ENCODE data around the gene PPCDC.

PPCDC gene, protein sequence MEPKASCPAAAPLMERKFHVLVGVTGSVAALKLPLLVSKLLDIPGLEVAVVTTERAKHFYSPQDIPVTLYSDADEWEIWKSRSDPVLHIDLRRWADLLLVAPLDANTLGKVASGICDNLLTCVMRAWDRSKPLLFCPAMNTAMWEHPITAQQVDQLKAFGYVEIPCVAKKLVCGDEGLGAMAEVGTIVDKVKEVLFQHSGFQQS

DNA sequence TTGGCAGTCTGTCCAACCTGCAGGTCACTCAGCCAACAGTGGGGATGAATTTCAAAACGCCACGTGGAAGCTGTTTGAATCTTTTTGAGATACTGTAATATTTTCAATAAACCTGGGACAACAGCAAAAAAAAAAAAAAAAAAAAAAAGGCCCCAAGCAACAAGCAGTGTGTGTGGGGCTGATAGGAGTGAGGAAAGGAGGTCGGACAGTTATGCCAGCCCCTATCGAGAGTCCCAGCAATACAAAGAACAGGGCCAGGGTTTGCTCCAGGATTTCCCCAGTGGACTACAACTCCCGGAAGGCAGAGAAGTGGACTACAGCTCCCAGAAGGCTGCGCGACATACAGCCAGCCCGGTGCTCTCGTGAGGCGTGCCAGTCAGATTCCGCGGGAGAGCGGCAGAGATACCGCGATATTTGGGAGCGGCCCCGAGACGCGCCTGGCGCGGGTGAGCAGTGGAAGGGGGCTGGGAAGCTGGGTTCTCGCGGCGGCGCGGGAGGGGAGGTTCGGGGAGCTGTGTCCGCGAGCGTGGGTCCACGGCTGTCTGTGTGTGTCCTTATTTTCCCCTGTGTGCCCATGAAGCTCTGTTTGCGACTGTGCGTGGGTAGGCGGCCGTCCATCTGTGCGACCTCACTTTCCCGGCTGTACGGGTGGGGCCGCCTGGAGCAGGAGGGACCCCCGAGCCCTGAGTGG is at the start of gene PPCDC:
Gene PPCDC (plus strand): TSS at position 410 of the 691 bp plus-strand sequence. CDS start 4,729 bp downstream, outside the sequence.
- FAIRE-seq: peak; percentile 95

DNA sequence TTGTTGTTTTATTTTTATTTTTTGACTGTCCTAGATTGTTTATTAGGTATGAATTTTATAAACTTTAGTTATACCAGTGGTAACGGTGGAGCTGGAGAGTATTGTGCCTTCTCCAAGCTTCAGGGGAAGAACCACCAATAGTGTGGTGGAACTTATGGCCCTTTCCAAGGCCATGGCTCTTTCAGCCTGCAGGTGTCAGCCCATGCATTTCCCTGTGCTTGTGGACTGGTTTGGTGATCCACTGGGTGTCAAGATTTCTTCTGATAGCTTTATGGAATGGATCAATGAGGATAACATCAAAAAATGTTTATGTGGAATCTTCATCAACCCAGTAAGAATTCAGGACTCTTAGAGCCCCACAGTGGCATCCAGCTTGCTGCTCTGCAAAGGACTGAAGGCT is 47.2 kb upstream of the PPCDC start:
- FAIRE-seq: no peak

DNA sequence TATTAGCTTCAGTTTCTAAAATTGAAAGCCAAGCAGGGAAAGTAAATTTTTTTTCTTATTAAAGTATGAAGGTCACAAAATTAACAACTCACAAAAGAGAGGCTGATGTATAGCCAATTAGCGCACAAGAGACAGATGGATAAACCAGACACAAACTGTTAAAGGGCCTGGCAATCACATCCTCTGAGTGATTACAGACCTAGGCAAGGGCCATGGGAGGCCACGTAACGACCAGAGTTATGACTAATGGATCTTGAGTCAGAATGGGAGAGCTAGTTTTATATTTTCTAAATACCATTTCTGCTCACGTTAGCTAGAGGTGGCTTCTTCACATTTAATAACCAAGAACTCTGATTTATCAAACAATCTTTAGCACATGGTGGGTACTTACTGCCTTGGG is 45.8 kb upstream of the PPCDC start:
- no peak for FAIRE-seq

DNA sequence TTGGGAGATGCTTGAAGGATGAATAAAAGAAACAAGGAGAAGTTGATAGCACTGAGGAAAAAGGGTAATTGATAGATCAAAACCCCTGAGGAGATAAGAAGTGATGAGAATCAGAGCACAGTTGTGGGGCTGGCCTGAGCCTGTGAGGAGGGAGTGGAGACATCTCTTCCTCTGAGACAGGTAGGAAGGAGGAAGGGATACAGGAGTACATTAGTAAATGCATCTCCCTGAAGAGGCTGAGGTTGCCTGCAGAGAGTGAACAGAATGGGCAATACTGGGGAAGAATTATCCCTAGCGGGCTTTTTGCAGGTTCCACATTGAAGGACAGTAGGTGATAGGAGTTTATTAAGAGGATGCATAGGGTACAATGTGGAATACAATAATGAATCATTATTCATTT is 45.3 kb upstream of the PPCDC start:
- FAIRE-seq: no peak

DNA sequence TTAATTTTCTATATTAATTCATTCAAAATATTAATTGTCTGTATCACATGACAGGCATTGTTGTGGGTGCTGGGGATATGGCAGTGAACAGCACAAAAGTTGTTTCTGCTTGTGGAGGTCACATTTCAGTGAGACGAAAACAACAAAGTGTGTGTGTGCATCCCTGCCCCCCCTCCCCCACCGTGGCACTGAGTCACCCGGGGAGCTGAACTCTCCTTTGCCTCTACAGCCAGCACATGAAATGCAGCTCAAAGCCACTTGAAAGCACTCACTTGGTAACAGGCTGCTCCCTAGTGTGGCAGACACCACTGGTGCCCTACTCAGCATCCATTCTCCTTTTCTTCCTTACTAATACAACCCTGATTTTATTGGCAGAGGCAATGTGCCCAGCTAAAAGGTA is 44.9 kb upstream of the PPCDC start:
- FAIRE-seq: no peak

DNA sequence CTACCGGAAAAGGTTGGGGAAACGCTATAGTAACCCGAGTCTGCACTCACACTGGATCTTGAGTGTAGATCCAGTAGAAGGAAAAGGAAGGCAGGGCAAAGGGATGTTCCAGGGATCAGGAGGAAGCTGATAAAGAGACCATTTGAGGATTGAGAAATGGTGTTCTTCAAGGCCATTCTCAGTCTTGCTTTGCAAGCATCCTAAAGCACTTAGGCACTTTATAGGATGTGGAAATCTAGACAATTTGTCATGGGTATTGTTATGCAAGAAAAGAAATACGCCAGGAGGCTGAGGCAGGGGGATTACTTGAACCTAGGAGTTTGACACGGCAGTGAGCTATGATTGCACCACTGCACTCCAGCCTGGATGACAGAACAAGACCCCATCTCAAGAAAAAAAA is 41.2 kb upstream of the PPCDC start:
- no peak for FAIRE-seq

DNA sequence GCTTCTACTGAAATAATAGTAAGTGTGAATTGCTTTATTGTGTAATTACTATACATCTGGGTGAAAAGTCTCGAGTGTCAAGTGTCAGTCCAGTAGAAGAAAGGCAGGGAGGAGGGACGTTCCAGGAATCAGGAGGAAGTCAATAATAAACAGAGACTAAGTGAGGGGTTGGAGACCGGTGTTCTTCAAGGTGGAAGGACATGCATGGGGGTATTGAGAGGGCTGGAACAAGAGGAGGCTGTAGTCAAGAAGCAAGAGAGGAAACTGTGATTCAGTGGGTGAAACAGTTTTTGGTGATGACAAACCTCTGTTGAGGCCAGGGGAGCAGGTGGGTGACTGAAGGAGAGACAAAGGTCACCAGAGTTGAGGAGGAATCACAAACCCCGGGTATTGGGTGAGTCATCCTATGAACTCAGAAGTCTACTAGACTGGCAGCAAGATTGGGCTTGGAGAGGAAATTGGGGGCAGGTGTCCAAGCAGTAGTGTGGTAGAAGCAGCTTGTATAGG is 39.6 kb upstream of the PPCDC start:
- FAIRE-seq: no peak

DNA sequence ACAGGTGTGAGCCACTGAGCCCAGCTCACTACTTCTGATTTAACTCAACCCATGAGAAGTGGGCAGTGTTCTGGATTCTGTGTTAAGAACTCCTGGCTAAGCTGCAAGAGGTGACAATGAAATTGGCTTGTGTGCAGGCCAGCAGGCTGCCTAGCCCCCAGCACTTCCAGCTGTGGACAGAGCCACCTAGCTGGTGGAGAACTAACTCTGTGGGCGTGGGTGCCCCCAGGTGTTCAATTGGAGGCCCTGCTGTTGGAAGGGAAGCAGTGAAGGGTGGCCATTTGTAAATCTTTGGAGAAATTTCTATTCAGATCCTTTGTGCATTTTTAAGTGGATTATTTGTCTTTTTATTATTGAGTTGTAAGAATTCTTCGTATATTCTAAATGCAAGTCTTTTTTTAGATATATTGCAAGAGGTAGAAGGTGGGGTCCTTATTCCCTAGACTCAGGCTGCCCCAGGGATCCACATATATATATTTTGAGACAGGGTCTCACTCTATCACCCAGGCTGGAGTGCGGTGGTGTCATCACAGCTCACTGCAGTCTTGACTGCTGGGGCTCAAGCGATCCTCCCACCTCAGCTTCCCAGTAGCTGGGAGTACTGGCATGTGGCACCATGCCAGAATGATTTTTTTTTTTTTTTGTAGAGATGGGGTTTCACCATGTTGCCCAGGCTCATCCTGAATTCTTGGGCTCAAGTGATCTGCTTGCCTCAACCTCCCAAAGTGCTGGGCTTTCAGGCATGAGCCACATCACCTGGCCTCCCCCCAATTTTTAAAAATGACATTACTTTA is 35.2 kb upstream of the PPCDC start:
- peak; percentile 63 for FAIRE-seq

DNA sequence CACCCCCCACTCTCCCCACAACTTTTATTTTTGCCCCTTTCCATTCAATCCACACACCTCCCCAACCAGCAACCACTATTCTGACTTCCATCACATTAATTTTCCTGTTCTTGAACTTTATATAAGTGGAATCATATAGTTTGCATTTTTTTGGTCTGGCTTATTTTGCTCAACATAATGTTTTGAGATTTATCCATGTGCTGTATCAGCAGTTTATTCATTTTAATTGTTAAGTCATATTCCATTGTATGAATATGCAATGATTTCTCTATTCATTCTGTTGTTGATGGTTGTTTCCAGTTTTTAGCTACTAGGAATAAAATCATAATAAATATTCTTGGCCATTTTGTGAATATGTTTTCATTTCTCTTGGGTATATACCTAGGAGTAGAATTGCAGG is 33.9 kb upstream of the PPCDC start:
- no peak for FAIRE-seq

DNA sequence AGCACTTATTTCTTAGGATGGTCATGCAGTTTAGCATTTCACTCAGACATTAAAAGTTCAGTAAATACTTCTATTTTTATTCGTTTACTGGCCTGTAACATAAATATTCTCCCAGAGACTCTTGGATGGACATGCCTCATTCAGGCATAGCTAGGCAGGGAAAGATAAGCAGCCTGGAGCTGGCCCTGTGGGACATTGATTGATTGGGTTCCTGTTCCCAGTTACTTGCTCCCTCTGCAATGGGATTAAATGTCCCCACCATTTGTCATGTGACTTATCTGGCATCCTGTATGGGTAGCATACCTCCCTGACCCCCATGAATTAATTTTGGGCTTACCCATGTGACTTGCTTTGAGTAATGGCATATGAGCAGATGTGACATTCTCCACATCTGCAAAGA is 30.8 kb upstream of the PPCDC start:
- FAIRE-seq: no peak

DNA sequence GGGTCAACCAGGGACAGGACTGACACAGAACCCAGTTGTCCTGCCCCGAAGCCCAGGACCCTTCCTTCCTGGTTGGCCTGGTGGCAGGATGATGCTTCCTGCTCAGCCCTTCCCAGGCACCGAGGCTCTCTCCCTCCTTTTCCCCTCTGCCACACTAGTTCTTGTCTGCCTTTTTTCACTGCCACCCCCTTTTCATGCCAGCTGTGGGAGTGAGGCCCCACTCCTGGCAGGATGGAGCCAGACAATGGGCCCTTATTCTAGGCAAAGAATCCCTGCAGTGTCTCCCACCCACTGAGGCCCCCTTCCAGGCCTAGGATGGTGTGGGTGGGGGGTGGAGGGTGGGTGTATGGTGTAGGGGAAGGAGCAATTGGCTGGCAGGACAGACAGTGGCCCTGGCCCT is 29.2 kb upstream of the PPCDC start:
- FAIRE-seq: no peak

DNA sequence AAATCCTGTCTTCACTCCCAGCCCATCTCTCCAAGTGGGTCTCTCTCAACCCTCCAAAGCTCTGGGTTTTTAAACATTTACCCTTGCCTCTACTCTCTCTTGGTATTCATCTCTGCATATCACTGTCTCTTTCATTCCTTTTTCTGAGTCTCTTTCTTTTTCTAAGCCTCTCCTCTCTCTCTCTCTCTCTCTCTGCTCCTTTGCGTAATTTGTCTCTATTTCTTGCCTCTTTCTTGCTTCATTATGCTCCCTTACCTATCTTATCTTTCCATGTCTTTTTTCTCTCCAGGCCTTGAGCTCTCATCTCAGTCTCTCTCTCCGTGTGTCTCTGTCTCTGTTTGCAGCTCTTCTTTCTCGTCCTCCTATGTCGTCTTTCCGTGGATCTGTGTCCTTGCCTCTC is 28.7 kb upstream of the PPCDC start:
- FAIRE-seq: no peak

DNA sequence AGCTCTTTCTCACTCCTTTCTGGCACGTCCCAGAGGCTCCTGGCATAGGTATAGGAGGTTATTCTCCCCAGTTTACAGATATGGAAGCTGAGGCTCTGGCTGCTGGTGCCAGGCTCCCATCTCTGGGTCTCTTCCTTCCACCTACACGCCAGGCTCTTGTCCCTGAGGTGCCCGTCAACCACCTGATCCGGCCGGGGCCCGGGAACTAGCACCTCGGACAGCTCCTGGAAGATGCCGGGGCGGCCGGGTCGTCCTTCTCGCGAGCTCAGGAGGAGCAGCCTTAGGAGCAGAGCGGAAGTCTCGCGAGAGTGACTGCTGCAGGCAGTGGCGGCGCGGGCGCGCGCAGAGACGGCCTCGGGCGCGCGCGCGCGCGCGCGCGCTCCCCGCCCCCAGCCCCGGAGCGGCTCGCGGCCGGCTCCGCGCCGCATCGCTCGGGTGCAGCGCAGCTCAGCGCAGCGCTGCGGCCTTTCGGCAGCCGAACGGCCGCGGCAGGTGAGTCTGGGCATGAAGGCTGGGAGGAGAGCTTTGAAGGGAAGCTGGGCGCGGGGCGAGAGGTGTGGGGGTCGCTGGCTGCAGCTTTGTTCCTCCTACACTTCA is 28.1 kb upstream of the PPCDC start, which contains the start of gene SCAMP5:
Gene SCAMP5 (plus strand): TSS at position 382 of the 597 bp plus-strand sequence. CDS start 16,277 bp downstream, outside the sequence.
- FAIRE-seq: no peak

DNA sequence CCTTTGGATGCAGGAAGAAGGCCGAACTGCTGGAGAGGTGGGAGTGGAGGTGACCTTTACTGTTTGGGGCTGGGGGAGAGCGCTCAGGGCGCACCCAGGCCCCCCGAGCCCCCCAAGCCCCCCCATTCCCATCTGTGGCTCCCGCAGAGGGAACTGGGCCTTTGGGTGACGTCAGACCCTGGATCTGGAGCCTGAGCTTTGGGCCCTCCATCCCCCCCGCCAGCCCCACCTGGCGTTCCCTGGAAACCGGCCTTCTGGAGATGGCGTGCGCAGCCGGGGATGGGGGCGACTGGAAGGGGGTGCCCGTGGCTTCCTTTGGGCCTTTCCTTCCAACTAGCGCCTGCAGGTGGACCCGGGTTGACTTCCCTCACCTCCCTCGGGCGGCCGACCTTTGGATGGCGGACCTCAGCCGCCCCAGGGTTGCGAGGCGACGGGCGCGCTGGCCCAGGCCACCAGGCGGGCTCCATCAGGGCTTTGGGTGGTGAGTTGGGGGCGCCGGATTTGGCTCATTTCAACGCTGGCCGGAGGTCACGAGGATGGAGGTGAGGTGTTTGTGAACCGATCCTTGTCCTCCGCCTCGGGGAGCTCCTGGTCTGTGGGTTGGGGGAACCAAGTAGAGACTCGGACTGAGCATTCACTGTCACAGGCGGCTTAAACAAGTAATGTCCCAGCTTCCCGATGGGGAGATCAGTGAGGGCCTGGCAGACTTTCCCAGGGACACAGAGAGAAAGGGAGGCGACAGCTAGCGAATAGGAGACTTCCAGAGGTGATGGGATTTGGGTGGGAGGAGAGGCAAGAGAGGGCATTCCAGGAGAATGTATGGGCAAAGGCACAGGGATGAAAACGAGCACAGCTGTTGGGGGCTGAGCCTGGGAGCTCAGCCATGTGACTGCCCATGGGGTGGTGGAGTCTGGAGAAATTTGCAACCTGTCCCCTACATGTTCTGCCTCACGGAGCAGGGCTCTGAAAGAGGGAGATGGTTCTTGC is 27.3 kb upstream of the PPCDC start:
- FAIRE-seq: no peak

DNA sequence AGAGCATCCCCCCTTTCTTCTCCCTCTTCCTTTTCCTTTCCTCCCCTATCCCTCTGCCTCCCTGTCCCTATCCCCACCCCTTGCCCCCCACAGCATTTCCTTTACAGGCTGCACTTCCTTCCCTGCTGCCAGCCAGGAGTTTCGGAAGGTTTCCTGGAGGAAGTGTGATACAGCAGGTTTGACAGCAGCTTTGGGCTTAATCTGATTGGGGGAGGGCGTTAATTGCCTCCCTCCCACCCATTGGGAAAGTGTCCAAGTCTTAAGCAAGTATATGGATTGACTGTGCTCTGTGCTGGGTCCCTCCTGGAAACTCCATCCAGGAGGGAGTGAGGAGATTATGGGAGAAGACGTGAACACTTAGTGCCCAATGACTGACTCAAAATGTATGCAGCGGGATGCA is 26.2 kb upstream of the PPCDC start:
- FAIRE-seq: no peak

DNA sequence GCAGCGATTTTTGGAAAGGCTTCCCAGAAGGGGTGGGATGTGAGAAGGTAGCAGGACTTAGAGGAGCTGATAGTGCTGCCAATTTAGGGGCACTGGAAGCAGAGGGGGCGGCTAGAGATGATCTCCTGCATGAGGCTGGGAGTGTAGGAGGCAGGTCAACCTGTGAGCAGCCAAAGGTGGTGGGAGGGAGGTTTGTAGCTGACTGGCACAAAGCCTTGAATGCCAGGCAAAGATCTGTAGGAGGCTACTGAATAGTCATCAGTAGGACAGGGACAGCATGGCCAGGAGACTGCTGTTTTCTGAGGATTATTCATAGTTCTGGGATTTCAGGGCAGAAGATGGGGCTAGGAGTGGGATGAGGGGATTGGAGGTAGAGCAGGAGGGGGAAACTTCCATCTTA is 25.8 kb upstream of the PPCDC start:
- no peak for FAIRE-seq

DNA sequence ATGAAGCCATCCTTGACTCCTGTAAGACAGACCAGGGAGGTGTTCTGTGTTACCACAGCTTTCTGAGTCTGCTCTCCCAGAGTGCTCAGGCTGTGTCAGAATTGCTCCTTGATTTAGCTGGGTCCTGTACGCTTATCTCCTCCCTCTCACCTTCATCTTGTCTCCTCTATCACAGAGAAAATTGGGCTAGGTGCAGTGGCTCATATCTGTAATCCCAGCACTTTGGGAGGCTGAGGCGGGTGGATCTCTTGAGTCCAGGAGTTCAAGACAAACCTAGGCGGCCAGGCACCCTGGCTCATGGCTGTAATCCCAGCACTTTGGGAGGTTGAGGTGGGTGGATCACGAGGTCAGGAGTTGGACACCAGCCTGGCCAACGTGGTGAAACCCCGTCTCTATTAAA is 22.1 kb upstream of the PPCDC start:
- no peak for FAIRE-seq

DNA sequence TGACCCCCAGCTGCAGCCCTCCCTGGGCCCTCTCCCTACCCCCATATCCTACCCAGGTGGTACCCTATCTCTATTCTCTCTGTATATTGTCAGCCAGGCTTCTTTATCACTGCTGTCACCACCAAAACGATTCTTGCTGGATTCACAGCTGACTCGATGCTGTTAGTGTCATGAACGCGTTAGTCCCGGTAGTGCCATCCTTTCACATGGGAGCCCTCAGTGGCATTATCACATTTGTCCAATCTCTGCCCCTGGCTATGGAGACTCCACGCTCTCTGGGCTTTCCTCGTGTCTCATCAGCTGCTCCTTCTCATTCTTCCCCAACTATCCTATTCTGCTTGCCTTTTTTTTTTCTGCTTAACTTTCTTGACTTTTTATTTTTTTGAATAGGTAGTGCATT is 21.0 kb upstream of the PPCDC start:
- no peak for FAIRE-seq

DNA sequence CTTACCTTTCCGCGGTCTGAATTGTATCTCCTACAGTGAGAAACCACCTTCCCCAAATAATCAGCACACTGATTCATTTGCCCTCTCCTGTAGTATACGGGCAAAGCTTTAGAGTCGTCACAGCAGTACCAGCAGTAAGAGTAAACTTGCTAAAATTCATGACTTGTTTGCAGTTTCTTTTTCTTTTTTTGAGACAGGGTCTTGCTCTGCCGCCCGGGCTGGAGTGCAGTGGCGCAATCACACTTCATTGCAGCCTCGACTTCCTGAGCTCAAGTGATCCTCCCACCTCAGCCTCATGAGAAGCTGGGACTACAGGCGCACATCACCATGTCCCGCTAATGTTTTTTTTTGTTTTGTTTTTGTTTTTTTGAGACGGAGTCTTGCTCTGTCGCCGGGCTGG is 16.2 kb upstream of the PPCDC start:
- no peak for FAIRE-seq

DNA sequence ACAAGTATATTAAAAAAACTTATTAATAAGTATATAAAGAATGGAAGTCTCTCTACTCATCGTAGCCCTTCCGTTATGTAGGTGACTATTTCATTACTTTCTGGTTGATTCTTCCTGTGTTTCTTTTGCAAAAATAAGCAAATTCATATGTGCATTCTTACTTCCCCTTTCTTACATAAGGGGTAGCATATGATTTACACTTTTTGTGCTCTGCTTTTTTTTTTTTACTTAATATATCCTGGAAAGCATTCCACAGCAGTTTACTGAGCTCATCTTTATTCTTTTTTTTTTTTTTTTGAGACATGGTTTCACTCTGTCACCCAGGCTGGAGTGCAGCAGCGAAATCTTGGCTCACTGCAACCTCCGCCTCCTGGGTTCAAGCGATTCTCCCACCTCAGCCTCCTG is 15.2 kb upstream of the PPCDC start:
- FAIRE-seq: no peak

DNA sequence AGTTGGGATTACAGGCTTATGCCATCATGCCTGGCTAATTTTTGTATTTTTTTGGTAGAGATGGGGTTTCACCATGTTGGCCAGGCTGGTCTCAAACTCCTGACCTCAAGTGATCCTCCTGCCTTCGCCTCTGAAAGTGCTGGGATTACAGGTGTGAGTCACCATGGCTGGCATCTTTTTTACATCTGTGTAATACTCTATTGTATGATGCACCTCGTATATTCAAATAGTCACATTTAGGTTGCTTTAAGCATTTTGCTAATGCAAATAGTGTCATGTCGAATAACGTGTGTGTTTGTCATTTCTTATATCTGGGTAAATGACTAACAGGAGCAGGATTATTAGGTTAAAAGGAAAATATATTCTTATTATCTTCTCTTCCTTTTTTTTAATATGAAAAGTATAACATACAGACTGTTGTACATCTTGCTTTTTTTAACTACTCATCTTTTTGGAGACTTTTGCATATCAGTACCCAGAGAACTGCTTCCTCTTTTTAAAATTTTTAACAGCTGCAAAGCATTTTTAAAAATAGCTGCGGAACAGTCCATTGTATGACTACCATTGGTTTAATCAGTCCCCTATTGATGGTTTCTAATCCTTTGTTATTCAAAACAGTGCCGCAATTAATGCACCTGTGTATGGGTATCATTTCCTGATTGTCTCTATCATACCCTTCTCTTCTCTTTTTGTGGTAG is 14.6 kb upstream of the PPCDC start:
- no peak for FAIRE-seq
